ENCODE results near the gene COG5. TPM values are rescaled to one million over a fixed set of nuclear protein-coding genes. Genes with fewer than 3 reads are reported as not detected.

The COG5 gene
- total and polyA plus RNA-seq, 9 of the 15 experiments (the other 6 are each of a cell fraction or from before 2014, with no cell fraction given) = 15.3 to 75.1 (median 56.4) TPM

DNA sequence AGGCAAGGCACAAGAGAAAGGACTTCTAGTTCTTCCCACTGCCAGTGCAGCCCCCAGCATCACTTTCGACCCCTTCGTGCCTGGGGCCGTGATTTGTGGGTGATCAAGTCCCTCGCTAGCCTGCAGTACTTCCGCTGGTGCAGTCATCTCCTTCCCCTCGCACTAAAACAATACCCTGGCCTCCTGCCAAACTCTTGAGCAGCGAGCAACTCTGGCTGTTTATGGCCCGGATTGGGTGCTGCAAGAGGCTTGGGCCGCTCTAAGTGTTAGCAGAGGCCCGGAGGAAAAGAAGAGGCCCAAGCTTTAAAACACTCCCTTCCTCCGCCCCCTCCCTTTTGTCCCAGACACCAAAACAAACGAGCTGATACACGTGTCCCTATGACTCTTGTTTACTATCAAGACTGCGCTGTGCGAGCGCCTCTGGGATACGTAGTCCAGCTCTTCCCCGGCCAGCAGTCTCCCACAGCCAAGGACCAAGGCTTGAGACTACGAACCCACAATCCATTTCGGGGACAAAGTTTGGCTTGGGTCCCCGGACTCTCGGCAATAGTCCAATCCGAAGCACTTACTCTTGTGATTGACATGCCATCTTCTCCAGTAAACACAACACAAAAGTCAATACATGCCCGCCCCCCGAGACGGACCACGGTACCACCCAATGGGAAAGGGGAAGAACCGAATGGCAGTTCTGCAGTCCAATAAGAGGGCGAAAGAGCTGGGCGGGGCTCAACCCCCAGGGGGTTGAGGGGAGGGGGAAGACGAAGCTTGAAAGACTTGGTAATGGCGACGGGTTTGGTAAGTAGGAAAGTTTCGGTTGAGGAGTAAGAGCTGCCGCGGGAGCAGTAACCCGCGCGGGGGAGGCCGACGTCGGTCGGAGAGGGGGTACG, 395.2 kb downstream of the COG5 start, which contains the start of gene HBP1 (continued):
- TF ChIP-seq, protein P1, sequence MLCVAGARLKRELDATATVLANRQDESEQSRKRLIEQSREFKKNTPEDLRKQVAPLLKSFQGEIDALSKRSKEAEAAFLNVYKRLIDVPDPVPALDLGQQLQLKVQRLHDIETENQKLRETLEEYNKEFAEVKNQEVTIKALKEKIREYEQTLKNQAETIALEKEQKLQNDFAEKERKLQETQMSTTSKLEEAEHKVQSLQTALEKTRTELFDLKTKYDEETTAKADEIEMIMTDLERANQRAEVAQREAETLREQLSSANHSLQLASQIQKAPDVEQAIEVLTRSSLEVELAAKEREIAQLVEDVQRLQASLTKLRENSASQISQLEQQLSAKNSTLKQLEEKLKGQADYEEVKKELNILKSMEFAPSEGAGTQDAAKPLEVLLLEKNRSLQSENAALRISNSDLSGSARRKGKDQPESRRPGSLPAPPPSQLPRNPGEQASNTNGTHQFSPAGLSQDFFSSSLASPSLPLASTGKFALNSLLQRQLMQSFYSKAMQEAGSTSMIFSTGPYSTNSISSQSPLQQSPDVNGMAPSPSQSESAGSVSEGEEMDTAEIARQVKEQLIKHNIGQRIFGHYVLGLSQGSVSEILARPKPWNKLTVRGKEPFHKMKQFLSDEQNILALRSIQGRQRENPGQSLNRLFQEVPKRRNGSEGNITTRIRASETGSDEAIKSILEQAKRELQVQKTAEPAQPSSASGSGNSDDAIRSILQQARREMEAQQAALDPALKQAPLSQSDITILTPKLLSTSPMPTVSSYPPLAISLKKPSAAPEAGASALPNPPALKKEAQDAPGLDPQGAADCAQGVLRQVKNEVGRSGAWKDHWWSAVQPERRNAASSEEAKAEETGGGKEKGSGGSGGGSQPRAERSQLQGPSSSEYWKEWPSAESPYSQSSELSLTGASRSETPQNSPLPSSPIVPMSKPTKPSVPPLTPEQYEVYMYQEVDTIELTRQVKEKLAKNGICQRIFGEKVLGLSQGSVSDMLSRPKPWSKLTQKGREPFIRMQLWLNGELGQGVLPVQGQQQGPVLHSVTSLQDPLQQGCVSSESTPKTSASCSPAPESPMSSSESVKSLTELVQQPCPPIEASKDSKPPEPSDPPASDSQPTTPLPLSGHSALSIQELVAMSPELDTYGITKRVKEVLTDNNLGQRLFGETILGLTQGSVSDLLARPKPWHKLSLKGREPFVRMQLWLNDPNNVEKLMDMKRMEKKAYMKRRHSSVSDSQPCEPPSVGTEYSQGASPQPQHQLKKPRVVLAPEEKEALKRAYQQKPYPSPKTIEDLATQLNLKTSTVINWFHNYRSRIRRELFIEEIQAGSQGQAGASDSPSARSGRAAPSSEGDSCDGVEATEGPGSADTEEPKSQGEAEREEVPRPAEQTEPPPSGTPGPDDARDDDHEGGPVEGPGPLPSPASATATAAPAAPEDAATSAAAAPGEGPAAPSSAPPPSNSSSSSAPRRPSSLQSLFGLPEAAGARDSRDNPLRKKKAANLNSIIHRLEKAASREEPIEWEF (CRISPR knock-in tag; IDR thresholded peaks at IDR 0.05) = no peak
- no peak for TF ChIP-seq ZNF696 (CRISPR knock-in tag; conservative IDR thresholded peaks at IDR 0.05)
- TF ChIP-seq ZSCAN32 (CRISPR knock-in tag; IDR thresholded peaks at IDR 0.05) = no peak
- TF ChIP-seq ZNF146 (CRISPR knock-in tag; IDR thresholded peaks at IDR 0.05; ENCODE audit: unreplicated experiment) = no peak
- TF ChIP-seq ZNF263 (CRISPR knock-in tag; IDR thresholded peaks at IDR 0.05; ENCODE audit: borderline replicate concordance) = no peak; the same call in 1 of the 2 replicates
- TF ChIP-seq, protein P2, sequence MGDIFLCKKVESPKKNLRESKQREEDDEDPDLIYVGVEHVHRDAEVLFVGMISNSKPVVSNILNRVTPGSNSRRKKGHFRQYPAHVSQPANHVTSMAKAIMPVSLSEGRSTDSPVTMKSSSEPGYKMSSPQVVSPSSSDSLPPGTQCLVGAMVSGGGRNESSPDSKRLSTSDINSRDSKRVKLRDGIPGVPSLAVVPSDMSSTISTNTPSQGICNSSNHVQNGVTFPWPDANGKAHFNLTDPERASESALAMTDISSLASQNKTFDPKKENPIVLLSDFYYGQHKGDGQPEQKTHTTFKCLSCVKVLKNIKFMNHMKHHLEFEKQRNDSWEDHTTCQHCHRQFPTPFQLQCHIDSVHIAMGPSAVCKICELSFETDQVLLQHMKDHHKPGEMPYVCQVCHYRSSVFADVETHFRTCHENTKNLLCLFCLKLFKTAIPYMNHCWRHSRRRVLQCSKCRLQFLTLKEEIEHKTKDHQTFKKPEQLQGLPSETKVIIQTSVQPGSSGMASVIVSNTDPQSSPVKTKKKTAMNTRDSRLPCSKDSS (IDR thresholded peaks at IDR 0.05; ENCODE audit: low read depth, partially characterized antibody) = no peak
- peak; percentile 19; the same call in 1 of the 2 replicates for TF ChIP-seq ZNF644 (tag; IDR thresholded peaks at IDR 0.05; ENCODE audit: low read depth)
- TF ChIP-seq, protein P3, sequence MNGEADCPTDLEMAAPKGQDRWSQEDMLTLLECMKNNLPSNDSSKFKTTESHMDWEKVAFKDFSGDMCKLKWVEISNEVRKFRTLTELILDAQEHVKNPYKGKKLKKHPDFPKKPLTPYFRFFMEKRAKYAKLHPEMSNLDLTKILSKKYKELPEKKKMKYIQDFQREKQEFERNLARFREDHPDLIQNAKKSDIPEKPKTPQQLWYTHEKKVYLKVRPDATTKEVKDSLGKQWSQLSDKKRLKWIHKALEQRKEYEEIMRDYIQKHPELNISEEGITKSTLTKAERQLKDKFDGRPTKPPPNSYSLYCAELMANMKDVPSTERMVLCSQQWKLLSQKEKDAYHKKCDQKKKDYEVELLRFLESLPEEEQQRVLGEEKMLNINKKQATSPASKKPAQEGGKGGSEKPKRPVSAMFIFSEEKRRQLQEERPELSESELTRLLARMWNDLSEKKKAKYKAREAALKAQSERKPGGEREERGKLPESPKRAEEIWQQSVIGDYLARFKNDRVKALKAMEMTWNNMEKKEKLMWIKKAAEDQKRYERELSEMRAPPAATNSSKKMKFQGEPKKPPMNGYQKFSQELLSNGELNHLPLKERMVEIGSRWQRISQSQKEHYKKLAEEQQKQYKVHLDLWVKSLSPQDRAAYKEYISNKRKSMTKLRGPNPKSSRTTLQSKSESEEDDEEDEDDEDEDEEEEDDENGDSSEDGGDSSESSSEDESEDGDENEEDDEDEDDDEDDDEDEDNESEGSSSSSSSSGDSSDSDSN (IDR thresholded peaks at IDR 0.05; ENCODE audit: borderline replicate concordance in 1 of 2, low read depth in 2 of 2, low read length in 2 of 2) = peak; percentile 90 to 92; a peak in 3 of 4 replicates
- peak; percentile 31; the same call in 1 of the 2 replicates for TF ChIP-seq TARDBP (IDR thresholded peaks at IDR 0.05)
- TF ChIP-seq LEF1 (IDR thresholded peaks at IDR 0.05) = no peak; the same call in none of the 2 replicates
- TF ChIP-seq, protein P4, sequence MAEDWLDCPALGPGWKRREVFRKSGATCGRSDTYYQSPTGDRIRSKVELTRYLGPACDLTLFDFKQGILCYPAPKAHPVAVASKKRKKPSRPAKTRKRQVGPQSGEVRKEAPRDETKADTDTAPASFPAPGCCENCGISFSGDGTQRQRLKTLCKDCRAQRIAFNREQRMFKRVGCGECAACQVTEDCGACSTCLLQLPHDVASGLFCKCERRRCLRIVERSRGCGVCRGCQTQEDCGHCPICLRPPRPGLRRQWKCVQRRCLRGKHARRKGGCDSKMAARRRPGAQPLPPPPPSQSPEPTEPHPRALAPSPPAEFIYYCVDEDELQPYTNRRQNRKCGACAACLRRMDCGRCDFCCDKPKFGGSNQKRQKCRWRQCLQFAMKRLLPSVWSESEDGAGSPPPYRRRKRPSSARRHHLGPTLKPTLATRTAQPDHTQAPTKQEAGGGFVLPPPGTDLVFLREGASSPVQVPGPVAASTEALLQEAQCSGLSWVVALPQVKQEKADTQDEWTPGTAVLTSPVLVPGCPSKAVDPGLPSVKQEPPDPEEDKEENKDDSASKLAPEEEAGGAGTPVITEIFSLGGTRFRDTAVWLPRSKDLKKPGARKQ (CRISPR knock-in tag; IDR thresholded peaks at IDR 0.05) = no peak
- peak; percentile 71; the same call in 1 of the 2 replicates for TF ChIP-seq NCOA1 (IDR thresholded peaks at IDR 0.05; ENCODE audit: low read depth)
- no peak for TF ChIP-seq TRIM24 (IDR thresholded peaks at IDR 0.05)
- peak; percentile 78 for TF ChIP-seq FOXM1 (IDR thresholded peaks at IDR 0.05; ENCODE audit: low read depth)
- no peak for TF ChIP-seq FOXM1 (CRISPR knock-in tag; IDR thresholded peaks at IDR 0.05; ENCODE audit: low read depth)
- no peak; the same call in 1 of the 2 replicates for TF ChIP-seq HDAC6 (IDR thresholded peaks at IDR 0.05; ENCODE audit: low read depth, low read length)
